ENCODE measurements around the gene GSN.
A peak's percentile ranks its signal among the peaks of the same experiment; 100 is the strongest.

GSN gene

GRCh38 chr9:121316852-121317373 lies 49.0 kb downstream of the GSN start:
- FAIRE-seq = no peak

GRCh38 chr9:121317737-121318630 lies 50.0 kb downstream of the GSN start:
- DNase-seq (ENCODE audit: extremely low spot score, insufficient read length, low read depth) (no peak), FAIRE-seq (no peak)

More at GRCh38 chr9:121316852-121317373, 49.0 kb downstream of the GSN start:
- DNase-seq (ENCODE audit: extremely low spot score, insufficient read length, low read depth) = no peak

- FAIRE-seq (no peak), DNase-seq (ENCODE audit: extremely low spot score, insufficient read length, low read depth) (no peak)
Observed at GRCh38 chr9:121318631-121319382, 50.8 kb downstream of the GSN start.

- FAIRE-seq (no peak), DNase-seq (ENCODE audit: extremely low spot score, insufficient read length, low read depth) (no peak)
Observed at GRCh38 chr9:121319383-121319780, 51.4 kb downstream of the GSN start.

- no peak for DNase-seq (ENCODE audit: extremely low spot score, insufficient read length, low read depth)
- FAIRE-seq = no peak
Observed at GRCh38 chr9:121321016-121321503, 53.1 kb downstream of the GSN start.

- peak; percentile 15 for FAIRE-seq
- no peak for DNase-seq (ENCODE audit: extremely low spot score, insufficient read length, low read depth)
Observed at GRCh38 chr9:121322037-121322736, 54.2 kb downstream of the GSN start.

GRCh38 chr9:121322737-121323448 lies 54.9 kb downstream of the GSN start:
- DNase-seq (ENCODE audit: extremely low spot score, insufficient read length, low read depth) (no peak), FAIRE-seq (no peak)

- FAIRE-seq (no peak), DNase-seq (ENCODE audit: extremely low spot score, insufficient read length, low read depth) (no peak)
Observed at GRCh38 chr9:121323449-121324151, 55.6 kb downstream of the GSN start.

- FAIRE-seq (no peak), DNase-seq (ENCODE audit: extremely low spot score, insufficient read length, low read depth) (no peak)
Observed at GRCh38 chr9:121324316-121324715, 56.4 kb downstream of the GSN start.

GRCh38 chr9:121324755-121325154 lies 56.8 kb downstream of the GSN start:
- FAIRE-seq = no peak

GRCh38 chr9:121325387-121325786 lies 57.4 kb downstream of the GSN start:
- FAIRE-seq = no peak
- DNase-seq (ENCODE audit: extremely low spot score, insufficient read length, low read depth) = no peak

More at GRCh38 chr9:121324755-121325154, 56.8 kb downstream of the GSN start:
- DNase-seq (ENCODE audit: extremely low spot score, insufficient read length, low read depth) = no peak

GRCh38 chr9:121326130-121326838 lies 58.3 kb downstream of the GSN start:
- no peak for DNase-seq (ENCODE audit: extremely low spot score, insufficient read length, low read depth)
- FAIRE-seq = no peak

GRCh38 chr9:121326901-121327613 lies 59.1 kb downstream of the GSN start:
- FAIRE-seq (no peak), DNase-seq (ENCODE audit: extremely low spot score, insufficient read length, low read depth) (no peak)

GRCh38 chr9:121328476-121328875 lies 60.5 kb downstream of the GSN start:
- FAIRE-seq (no peak), DNase-seq (ENCODE audit: extremely low spot score, insufficient read length, low read depth) (no peak)

- no peak for FAIRE-seq
- no peak for DNase-seq (ENCODE audit: extremely low spot score, insufficient read length, low read depth)
Observed at GRCh38 chr9:121328876-121329681, 61.1 kb downstream of the GSN start.

- DNase-seq (ENCODE audit: extremely low spot score, insufficient read length, low read depth) (no peak), FAIRE-seq (no peak)
Observed at GRCh38 chr9:121331549-121331948, 63.6 kb downstream of the GSN start.

Data from GM18507 (cell line).